Caki2 (cell line): ENCODE data around the gene CYP11A1. TPM values are rescaled to one million over a fixed set of nuclear protein-coding genes. Genes with fewer than 3 reads are reported as not detected.

Experiments
- DNase-seq: peaks from one replicate; pipeline ENCODE4 v3.0.0-alpha.2; 2015; ENCODE audit warnings: low read depth
- in situ Hi-C: cut with HindIII; loops from 2 replicates; pipeline ENCODE4 v1.10.0; 2016; ENCODE audit warnings: low sequenced_read_pairs, low pct_unique_long_range_greater_than_20kb, mixed read lengths
- total RNA-seq: library from RNA; depleted of rRNA; stranded (reverse); fragments of >200 nt; shearing (Covaris generic); gene quantifications from 2 replicates; pipeline ENCODE4 v1.2.3, GENCODE V29; 2014; ENCODE audit warnings: low replicate concordance; rRNA removed

Gene CYP11A1
- not detected in 2 replicates for total RNA-seq

- DNase-seq, result no peak
- in situ Hi-C loops, result loop anchor here (25.0 kb wide), 1 partner anchor 395 kb away; no protein-coding TSS in a partner anchor
These were observed at the start of gene CYP11A1 for GRCh38 chr15:74367296-74367854. CYP11A1 (minus strand) TSS chr15:74367646; CDS start chr15:74367585, 61 bp downstream.

GRCh38 chr15:74417225-74417624 is 49.8 kb upstream of the CYP11A1 start:
- in situ Hi-C loops, result no loop called here
- DNase-seq, result no peak

GRCh38 chr15:74415966-74416916 is 48.8 kb upstream of the CYP11A1 start:
- in situ Hi-C loops, result no loop called here

GRCh38 chr15:74414603-74415338 is 47.3 kb upstream of the CYP11A1 start:
- DNase-seq, result no peak
- in situ Hi-C loops, result no loop called here

More at GRCh38 chr15:74415966-74416916, 48.8 kb upstream of the CYP11A1 start:
- DNase-seq, result no peak

- in situ Hi-C loops, result no loop called here
- no peak for DNase-seq
These were observed 46.7 kb upstream of the CYP11A1 start for GRCh38 chr15:74414081-74414580.

GRCh38 chr15:74413350-74414080 is 46.1 kb upstream of the CYP11A1 start:
- no peak for DNase-seq
- in situ Hi-C loops, result no loop called here

GRCh38 chr15:74412159-74412558 is 44.7 kb upstream of the CYP11A1 start:
- in situ Hi-C loops, result no loop called here
- no peak for DNase-seq

GRCh38 chr15:74411686-74412085 is 44.2 kb upstream of the CYP11A1 start:
- in situ Hi-C loops, result no loop called here
- no peak for DNase-seq

- no peak for DNase-seq
- in situ Hi-C loops, result no loop called here
These were observed 43.1 kb upstream of the CYP11A1 start for GRCh38 chr15:74410502-74410901.

- DNase-seq, result no peak
- in situ Hi-C loops, result no loop called here
These were observed 41.8 kb upstream of the CYP11A1 start for GRCh38 chr15:74409225-74409624.

- no peak for DNase-seq
- in situ Hi-C loops, result no loop called here
These were observed 41.4 kb upstream of the CYP11A1 start for GRCh38 chr15:74408815-74409214.

- no peak for DNase-seq
- in situ Hi-C loops, result no loop called here
These were observed 40.9 kb upstream of the CYP11A1 start for GRCh38 chr15:74408385-74408784.

- peak; percentile 77 for DNase-seq
- in situ Hi-C loops, result no loop called here
These were observed 39.7 kb upstream of the CYP11A1 start for GRCh38 chr15:74406992-74407705.

GRCh38 chr15:74406517-74406916 is 39.1 kb upstream of the CYP11A1 start:
- DNase-seq, result no peak
- in situ Hi-C loops, result no loop called here

GRCh38 chr15:74405823-74406222 is 38.4 kb upstream of the CYP11A1 start:
- in situ Hi-C loops, result no loop called here
- DNase-seq, result no peak

- no peak for DNase-seq
- in situ Hi-C loops, result no loop called here
These were observed 36.6 kb upstream of the CYP11A1 start for GRCh38 chr15:74403991-74404563.

GRCh38 chr15:74403588-74403919 is 36.1 kb upstream of the CYP11A1 start:
- in situ Hi-C loops, result no loop called here
- DNase-seq, result no peak
